HG03520 (cell line): ENCODE data around the gene RAB6B.

ENCODE experiments used
- ATAC-seq: cut with Tn5 transposase; IDR thresholded peaks from one replicate; pipeline ENCODE4 v1.9.1; 2021; ENCODE audit warnings: mild to moderate bottlenecking, moderate library complexity; ENCODE audit not compliant: unreplicated experiment

Gene RAB6B

GRCh38 chr3:133895208-133896001, at the start of gene RAB6B:
Gene RAB6B (minus strand): TSS chr3:133895882. CDS start chr3:133895466, 416 bp downstream.
- no peak for ATAC-seq

DNA sequence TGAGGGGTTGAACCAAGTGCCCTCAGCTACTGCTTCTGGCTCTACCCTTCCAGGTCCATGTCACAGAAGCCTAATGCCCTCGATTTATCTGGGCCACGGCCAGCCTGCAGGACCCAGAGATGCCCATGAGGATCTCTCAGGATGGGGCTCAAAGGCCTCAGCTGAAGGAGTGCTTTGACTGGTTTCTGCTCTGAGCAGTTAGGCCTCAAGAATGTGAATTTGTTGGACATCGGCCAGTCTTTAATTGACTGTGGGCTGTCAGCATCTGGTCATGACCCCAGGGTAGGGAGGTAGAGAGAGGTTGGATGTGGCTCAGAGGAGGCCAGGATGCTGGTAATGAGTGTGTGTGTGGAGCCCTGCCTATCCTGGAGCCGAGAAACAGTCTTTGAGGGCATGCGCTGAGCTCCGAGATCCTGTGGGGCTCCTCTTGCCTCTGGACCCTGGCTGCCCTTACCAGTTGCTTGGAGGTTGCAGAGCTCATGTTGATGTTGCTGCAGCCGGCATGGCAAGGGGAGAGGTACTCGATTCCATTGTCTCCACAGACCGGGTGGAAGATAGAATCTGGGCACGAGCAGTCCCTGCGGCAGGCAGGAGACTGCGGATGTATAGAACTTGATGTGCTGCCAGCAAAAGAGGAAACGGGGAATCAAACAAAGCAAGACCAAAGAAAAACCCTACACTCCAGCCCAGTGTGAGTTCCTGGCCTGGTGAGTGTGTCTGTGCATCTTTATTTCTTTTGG, 49.1 kb upstream of the RAB6B start:
- ATAC-seq: no peak

- ATAC-seq: no peak
Measured at GRCh38 chr3:133944181-133944580, 48.5 kb upstream of the RAB6B start.

- no peak for ATAC-seq
Measured at GRCh38 chr3:133943639-133944141, 48.0 kb upstream of the RAB6B start.

DNA sequence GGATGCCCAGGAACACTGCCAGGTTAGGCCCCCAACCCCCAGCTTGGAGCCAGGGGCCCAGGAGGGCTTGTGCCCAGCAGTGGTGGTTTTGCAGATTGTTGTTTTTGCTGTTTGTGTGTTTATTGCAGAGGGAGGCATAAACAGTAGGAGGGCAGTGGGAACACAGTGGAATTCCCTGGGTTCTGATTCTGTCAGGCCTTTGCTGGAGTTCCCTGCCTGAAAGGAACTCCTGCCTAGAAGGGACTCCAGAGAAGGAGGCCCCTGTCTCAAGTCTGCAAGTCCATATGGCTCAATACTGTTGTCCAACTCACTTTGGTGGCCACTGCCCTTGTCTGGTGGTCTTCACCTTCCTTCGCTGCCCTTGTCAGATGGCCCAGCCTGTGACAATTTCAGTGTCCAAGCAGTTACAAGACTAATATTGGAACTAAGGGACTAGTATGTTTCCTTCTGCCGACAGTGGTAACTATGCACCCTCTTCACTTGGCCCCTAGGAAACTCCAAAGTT, 47.4 kb upstream of the RAB6B start:
- ATAC-seq: no peak

GRCh38 chr3:133941415-133941821, 45.7 kb upstream of the RAB6B start:
- no peak for ATAC-seq

DNA sequence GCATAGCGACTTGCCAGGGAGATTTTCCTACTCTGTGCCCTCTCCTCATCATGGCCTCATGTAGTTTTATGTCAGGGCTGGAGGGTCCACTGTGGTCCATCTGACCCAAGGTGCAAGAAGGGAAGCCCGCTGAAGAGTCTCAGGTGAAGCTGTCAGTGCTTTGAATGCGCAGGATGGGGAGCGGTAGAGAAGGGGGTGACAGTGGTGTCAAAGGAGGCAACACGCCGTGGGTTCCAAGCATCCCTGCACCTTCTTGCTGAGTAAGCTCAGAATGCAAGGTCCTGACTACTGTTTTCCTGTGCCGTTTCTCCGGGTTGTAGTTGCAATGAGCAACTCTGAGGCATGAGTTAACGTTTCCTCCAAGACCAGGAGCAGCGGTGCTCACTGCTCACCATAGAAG, 44.9 kb upstream of the RAB6B start:
- ATAC-seq: no peak

DNA sequence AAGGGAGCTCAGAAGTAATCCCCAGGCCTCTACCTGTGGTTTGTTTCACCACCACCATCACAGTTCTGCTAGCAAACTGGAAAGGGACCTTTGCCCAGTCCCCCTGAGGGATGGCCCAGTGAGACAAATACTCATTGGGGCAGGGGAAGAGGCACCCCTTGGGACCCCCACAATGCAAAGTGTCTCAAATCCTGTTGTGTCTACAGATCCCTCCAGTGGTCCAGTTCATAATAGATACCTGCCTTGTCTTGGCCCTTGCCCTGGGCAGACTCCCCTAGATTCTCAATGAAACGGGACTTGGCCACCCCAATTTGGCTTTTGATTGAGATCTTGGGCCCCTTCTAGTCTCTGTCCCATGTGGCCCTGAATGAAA, 43.8 kb upstream of the RAB6B start:
- no peak for ATAC-seq

- ATAC-seq: no peak
Measured at GRCh38 chr3:133938770-133939462, 43.2 kb upstream of the RAB6B start.

DNA sequence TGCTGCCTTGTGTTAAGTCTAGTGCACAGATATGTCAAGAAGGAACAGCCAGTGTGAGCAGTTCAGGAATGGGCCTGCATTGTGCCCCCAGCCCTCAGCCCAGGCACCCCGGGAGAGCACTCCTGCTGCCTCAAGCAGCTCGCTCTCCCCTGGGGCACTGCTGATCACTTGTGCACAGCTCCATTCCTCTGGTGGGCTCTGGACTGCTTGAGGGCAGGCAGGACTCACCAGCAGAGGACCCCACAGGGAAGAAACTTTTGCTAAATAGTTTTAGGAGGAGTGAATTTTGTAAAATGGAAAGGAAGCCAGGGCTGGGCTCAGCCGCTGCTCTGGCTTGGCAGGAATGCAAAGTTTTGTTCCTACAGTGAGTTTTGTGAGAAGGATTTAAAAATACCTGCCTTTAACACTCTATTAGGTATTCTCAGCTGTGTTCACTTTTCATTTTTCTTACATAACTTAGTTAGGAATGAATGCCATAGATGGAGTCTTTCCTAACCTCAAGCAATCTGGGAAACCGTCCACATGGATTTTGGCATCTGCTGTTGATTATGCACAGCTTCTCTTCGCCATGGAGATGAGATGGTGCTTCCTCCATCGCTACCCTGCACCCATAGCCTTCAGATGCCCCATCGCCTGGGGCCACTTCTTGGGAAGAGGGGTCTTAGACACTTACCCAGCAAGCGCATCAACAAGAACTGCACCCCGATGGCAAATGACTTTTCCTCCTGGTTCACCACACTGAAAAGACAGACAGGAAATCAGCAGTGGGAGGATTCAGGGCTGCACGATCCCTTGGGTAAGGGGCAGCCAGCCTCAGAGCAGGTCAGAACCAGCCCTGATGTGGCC, 42.3 kb upstream of the RAB6B start:
- no peak for ATAC-seq

DNA sequence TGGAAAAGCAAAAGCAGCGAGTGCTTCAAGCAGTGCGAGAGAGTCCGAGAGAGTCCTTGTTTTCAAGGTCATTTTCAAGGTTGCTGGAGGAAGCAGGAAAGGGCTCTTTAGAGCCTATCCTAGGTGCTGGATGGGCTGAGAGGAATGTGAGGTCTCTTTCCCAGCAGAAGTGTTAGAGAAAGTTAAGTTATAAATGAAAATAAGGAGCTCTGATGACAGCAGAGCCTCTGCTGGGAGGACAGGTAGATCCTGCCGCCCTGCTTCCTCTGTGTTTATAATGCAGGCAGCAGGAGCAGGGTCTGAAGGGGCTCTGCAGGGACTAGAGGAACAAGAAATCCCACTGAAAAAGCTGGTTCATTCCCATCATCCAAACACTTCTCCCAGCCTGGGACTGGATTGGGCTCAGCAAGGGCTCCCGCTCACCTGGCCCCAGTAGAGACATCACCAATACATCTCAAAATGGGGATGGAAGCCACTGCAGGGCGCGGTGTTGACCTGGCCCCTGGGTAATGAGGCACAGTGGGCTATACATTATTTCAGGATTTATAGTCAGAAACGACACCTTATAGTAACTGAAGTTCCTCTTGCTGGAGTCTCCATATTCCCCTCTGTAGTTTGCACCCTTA, 41.5 kb upstream of the RAB6B start:
- ATAC-seq: no peak

- ATAC-seq: no peak
Measured at GRCh38 chr3:133935843-133936769, 40.4 kb upstream of the RAB6B start.

- no peak for ATAC-seq
Measured at GRCh38 chr3:133934996-133935842, 39.5 kb upstream of the RAB6B start.

- no peak for ATAC-seq
Measured at GRCh38 chr3:133934073-133934970, 38.6 kb upstream of the RAB6B start.

DNA sequence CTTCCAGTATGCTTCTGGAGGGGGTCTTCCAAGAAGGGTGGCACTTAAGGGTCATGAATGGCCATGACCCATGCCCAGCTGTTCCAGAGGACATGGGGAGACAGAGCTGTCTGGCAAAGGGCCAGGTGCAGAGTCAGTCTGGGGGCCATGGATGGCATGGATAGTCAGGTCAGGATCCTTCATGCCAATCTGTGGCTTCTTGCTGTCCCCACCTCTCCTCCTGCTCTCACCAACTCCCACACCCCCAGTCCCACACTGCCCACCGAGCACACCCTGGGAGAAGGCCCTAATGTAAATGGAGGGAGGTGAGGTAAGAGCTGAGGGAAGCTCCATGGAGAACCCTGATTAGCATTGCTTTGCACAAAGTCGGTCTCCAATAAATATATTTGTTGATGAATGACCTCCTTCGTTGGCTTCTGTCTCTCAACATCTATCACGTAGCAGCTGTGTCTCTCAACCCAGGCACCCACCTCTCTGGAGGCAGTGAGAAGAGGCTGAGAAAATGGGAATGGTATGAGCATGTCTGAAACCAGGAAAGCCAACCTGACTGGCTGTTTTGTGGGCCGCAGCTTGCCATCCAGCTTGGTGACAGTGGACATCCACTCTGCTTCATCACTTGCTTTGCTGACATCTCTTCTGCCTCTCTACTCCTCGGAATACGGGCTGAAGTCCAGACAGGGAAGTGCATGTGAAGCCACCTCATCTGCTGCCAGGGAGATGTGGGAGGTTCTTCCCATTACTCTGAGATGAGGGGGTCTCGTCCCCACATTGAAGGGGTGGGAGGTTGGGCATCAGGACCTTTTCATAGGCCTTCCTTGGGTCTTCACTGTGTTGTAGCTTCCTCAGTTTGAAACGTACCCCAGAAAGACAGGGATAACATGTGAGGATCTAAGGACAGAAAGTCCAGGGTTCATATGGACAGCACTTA, 37.7 kb upstream of the RAB6B start:
- no peak for ATAC-seq

DNA sequence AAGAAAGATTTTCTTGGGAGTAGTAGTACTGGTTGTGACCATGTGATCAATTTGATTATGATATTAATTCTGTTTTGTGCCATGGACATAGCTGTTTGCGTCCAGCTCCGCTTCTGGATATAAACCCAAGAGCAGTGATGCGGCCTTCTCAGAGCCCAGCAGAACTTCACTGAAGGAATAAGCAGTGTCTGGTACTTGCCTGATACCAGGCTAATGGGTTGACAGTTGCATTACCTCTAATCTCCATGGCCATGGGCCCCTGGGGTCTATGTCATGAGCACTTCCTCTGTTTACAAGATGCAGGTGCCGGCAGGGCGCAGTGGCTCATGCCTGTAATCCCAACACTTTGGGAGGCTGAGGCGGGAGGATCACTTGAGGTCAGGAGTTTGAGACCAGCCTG, 36.3 kb upstream of the RAB6B start:
- no peak for ATAC-seq
